ENCODE data around the gene ARHGEF19.
"Not testable (repeated sequence)": the region's sequence is repeated elsewhere in the genome, so short reads cannot be mapped to it uniquely, and the experiment has no call there.

Gene ARHGEF19

GRCh38 chr1:16199157-16199501, 13.3 kb downstream of the ARHGEF19 start:
- DNase-seq (ENCODE audit: low spot score), result no peak
- in situ Hi-C loops (cut with MboI; ENCODE audit: low sequenced_read_pairs, unreplicated experiment), result no loop called here
- TF ChIP-seq, protein P1, sequence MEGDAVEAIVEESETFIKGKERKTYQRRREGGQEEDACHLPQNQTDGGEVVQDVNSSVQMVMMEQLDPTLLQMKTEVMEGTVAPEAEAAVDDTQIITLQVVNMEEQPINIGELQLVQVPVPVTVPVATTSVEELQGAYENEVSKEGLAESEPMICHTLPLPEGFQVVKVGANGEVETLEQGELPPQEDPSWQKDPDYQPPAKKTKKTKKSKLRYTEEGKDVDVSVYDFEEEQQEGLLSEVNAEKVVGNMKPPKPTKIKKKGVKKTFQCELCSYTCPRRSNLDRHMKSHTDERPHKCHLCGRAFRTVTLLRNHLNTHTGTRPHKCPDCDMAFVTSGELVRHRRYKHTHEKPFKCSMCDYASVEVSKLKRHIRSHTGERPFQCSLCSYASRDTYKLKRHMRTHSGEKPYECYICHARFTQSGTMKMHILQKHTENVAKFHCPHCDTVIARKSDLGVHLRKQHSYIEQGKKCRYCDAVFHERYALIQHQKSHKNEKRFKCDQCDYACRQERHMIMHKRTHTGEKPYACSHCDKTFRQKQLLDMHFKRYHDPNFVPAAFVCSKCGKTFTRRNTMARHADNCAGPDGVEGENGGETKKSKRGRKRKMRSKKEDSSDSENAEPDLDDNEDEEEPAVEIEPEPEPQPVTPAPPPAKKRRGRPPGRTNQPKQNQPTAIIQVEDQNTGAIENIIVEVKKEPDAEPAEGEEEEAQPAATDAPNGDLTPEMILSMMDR (IDR thresholded peaks at IDR 0.05; ENCODE audit: borderline replicate concordance, control extremely low read depth, extremely low read depth, insufficient read depth, missing control alignments), result no peak

GRCh38 chr1:16198444-16199156, 13.9 kb downstream of the ARHGEF19 start:
- TF ChIP-seq, protein P1 (IDR thresholded peaks at IDR 0.05; ENCODE audit: borderline replicate concordance, control extremely low read depth, extremely low read depth, insufficient read depth, missing control alignments), result no peak
- in situ Hi-C loops (cut with MboI; ENCODE audit: low sequenced_read_pairs, unreplicated experiment), result no loop called here
- no peak for DNase-seq (ENCODE audit: low spot score)

DNA sequence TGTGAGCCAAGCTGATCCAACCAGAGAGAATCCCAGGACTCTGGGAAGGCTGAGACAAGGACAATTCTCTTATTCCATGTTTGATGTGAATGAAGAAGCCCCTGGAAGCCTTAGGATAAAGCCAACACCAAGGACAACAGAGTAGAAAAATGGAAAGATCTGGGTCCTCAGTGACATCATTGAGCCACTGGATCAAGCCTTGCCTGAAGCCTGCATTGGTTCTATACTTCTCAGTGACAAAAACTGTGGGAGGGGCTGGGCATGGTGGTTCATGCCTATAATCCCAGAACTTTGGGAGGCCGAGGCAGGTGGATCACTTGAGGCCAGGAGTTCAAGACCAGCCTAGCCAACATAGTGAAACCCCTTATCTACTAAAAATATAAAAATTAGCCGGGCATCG, 15.6 kb downstream of the ARHGEF19 start:
- TF ChIP-seq, protein P1 (IDR thresholded peaks at IDR 0.05; ENCODE audit: borderline replicate concordance, control extremely low read depth, extremely low read depth, insufficient read depth, missing control alignments), result no peak
- no peak for DNase-seq (ENCODE audit: low spot score)
- in situ Hi-C loops (cut with MboI; ENCODE audit: low sequenced_read_pairs, unreplicated experiment), result no loop called here

- DNase-seq (ENCODE audit: low spot score); in situ Hi-C loops (cut with MboI; ENCODE audit: low sequenced_read_pairs, unreplicated experiment): not testable (repeated sequence)
These were observed 16.3 kb downstream of the ARHGEF19 start for GRCh38 chr1:16196139-16196538.

DNA sequence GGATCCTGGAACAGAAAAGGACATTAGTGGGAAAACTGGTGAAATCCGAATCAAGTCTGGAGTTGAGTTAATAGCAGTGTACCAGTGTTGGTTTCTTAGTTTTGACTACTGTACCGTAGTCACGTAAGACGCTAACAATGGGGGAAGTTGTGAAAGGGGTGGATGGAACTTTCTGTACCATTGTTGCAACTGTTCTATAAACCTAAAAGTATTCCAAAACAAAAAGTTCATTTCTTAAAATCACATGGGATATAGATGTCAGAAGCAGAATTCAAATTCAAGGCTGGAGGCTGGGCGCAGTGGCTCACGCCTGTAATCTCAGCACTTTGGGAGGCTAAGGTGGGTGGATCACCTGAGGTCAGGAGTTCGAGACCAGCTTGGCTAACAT, 16.9 kb downstream of the ARHGEF19 start:
- in situ Hi-C loops (cut with MboI; ENCODE audit: low sequenced_read_pairs, unreplicated experiment), result no loop called here
- TF ChIP-seq, protein P1 (IDR thresholded peaks at IDR 0.05; ENCODE audit: borderline replicate concordance, control extremely low read depth, extremely low read depth, insufficient read depth, missing control alignments), result no peak
- no peak for DNase-seq (ENCODE audit: low spot score)

GRCh38 chr1:16191916-16192546, 20.4 kb downstream of the ARHGEF19 start:
- TF ChIP-seq, protein P1 (IDR thresholded peaks at IDR 0.05; ENCODE audit: borderline replicate concordance, control extremely low read depth, extremely low read depth, insufficient read depth, missing control alignments), result no peak
- in situ Hi-C loops (cut with MboI; ENCODE audit: low sequenced_read_pairs, unreplicated experiment), result no loop called here

GRCh38 chr1:16191309-16191708, 21.1 kb downstream of the ARHGEF19 start:
- DNase-seq (ENCODE audit: low spot score), result no peak
- TF ChIP-seq, protein P1 (IDR thresholded peaks at IDR 0.05; ENCODE audit: borderline replicate concordance, control extremely low read depth, extremely low read depth, insufficient read depth, missing control alignments), result no peak
- in situ Hi-C loops (cut with MboI; ENCODE audit: low sequenced_read_pairs, unreplicated experiment), result no loop called here

More at GRCh38 chr1:16191916-16192546, 20.4 kb downstream of the ARHGEF19 start:
- no peak for DNase-seq (ENCODE audit: low spot score)

All from GM13976 (cell line).